ENCODE data around the gene MMP2. TPM values are rescaled to one million over a fixed set of nuclear protein-coding genes. Genes with fewer than 3 reads are reported as not detected.

Gene MMP2
- total and polyA plus RNA-seq, 2 experiments from 2014 or later: 25.6 to 43.8 TPM

- H3K27me3 ChIP-seq (ENCODE audit: insufficient read depth): no peaks in the 10 kb centered on the region
- no peak for ATAC-seq
These were observed 9.3 kb downstream of the MMP2 start for GRCh38 chr16:55488306-55488705.

More at GRCh38 chr16:55488306-55488705, 9.3 kb downstream of the MMP2 start:
- Mint-ChIP-seq H3K4me1 (no peaks in the 10 kb centered on the region), H3K36me3 (ENCODE audit: low read depth) (peaks cover 49% of the 10 kb centered on the region), H3K9me3 (no peaks in the 10 kb centered on the region), H3K27ac (no peak overlapping the region), H3K4me3 (no peak overlapping the region), H3K27me3 (ENCODE audit: insufficient read depth, low read depth, poor library complexity) (peaks cover 4% of the 10 kb centered on the region)
- DNase-seq (ENCODE audit: low spot score): no peak
- Histone ChIP-seq H3K9me2 (ENCODE audit: insufficient read depth) (no peaks in the 10 kb centered on the region), H3K36me3 (ENCODE audit: insufficient read depth) (no peaks in the 10 kb centered on the region), H3K4me1 (ENCODE audit: insufficient read depth) (no peaks in the 10 kb centered on the region), H2AFZ (no peak overlapping the region), H3K27ac (ENCODE audit: low read depth) (no peak overlapping the region), H4K20me1 (replicated peaks; ENCODE audit: insufficient read depth) (no peaks in the 10 kb centered on the region), H3K4me2 (no peak overlapping the region), H3K4me3 (no peak overlapping the region), H3K79me2 (replicated peaks; ENCODE audit: insufficient read depth) (no peaks in the 10 kb centered on the region), H3F3A (replicated peaks; ENCODE audit: low read depth) (no peaks in the 10 kb centered on the region)
- no peak for TF ChIP-seq EZH2 (IDR thresholded peaks at IDR 0.05; ENCODE audit: low read depth, unreplicated experiment)
- TF ChIP-seq ZNF462 (CRISPR knock-in tag; IDR thresholded peaks at IDR 0.05): no peak
- no peak for TF ChIP-seq REST (IDR thresholded peaks at IDR 0.05; ENCODE audit: unreplicated experiment)
- no peak for TF ChIP-seq ZNF114 (CRISPR knock-in tag; IDR thresholded peaks at IDR 0.05)
- no peak for TF ChIP-seq CREB1 (CRISPR knock-in tag; IDR thresholded peaks at IDR 0.05; ENCODE audit: low read depth)
- no peak for TF ChIP-seq JUNB (IDR thresholded peaks at IDR 0.05; ENCODE audit: unreplicated experiment)
- TF ChIP-seq ETS1 (IDR thresholded peaks at IDR 0.05): no peak
- no peak for TF ChIP-seq EZH2phosphoT487 (IDR thresholded peaks at IDR 0.05; ENCODE audit: unreplicated experiment)
- no peak for TF ChIP-seq CTCF (conservative IDR thresholded peaks at IDR 0.05; ENCODE audit: low read depth in 2 of 2)
- TF ChIP-seq POLR2AphosphoS5 (IDR thresholded peaks at IDR 0.05; ENCODE audit: low read depth): no peak
- no peak for TF ChIP-seq NANOG (IDR thresholded peaks at IDR 0.05; ENCODE audit: borderline replicate concordance)
- TF ChIP-seq ZNF331 (CRISPR knock-in tag; IDR thresholded peaks at IDR 0.05; ENCODE audit: low read depth): no peak
- no peak for TF ChIP-seq STAT1 (IDR thresholded peaks at IDR 0.05; ENCODE audit: unreplicated experiment)

Measured in GM23338 (cell line).